GM12878 (cell line): ENCODE results near the gene DIAPH1. TPM values are rescaled to one million over a fixed set of nuclear protein-coding genes. Genes with fewer than 3 reads are reported as not detected.

Experiments
- ATAC-seq: fragments of 200-7000 bp; cut with Tn5 transposase; 3 replicates; pipeline ENCODE4 v1.9.1; 2020; ENCODE audit warnings: mild to moderate bottlenecking, moderate library complexity
- BruUV-seq: library from RNA; stranded (reverse); fragments of 400-500 nt; replicated peaks from 2 replicates; lab custom pipeline; 2021; lab: Mats Ljungman, UMichigan
- CTCF ChIA-PET: fragments of 300-600 bp; sonication (Branson Sonifier 250); formaldehyde crosslinking; extraction: SDS; loops from one replicate; lab custom pipeline; 2021; ENCODE audit warnings: inconsistent platforms; lab: Yijun Ruan, JAX
- POLR2A ChIA-PET: fragments of 350-600 bp; formaldehyde crosslinking; extraction: SDS; loops from one replicate; lab custom pipeline; 2021; ENCODE audit warnings: inconsistent platforms; lab: Charles Lee
- RAD21 ChIA-PET: fragments of 300-600 bp; sonication (Branson Sonifier 250); formaldehyde crosslinking; loops from one replicate; lab custom pipeline; 2023; ENCODE audit warnings: antibody characterized with exemption; ENCODE audit not compliant: unreplicated experiment; lab: Charles Lee
- SMC1A ChIA-PET: fragments of 300-600 bp; sonication (Branson Sonifier 250); formaldehyde crosslinking; loops from one replicate; lab custom pipeline; 2023; ENCODE audit not compliant: unreplicated experiment, uncharacterized antibody; lab: Charles Lee
- DNase-seq: peaks from one replicate; pipeline ENCODE4 v3.0.0-alpha.2; 2011; ENCODE audit warnings: low read depth, low spot score
- FAIRE-seq: peaks from 3 replicates; lab custom pipeline; 2011; peaks lifted over from hg19 to GRCh38; lab: Jason Lieb, UNC
- H2AFZ ChIP-seq: 2 replicates; pipeline ENCODE4 v1.6.0; 2011; ENCODE audit warnings: low read depth, low read length, control low read depth; ENCODE audit not compliant: control insufficient read depth
- H3K27ac ChIP-seq: 2 replicates; pipeline ENCODE4 v1.5.1; 2011; ENCODE audit warnings: control low read depth; ENCODE audit not compliant: control insufficient read depth, insufficient read depth
- H3K27me3 ChIP-seq, 2 experiments: replicated peaks in 1 of 2; 2 replicates each; pipeline versions ENCODE4 v1.6.0 to v1.6.1; 2011; ENCODE audit warnings: low read length in 1 of 2; ENCODE audit not compliant: control insufficient read depth in 2 of 2, insufficient read depth in 2 of 2
- H3K36me3 ChIP-seq, 2 experiments: 2 replicates each; pipeline ENCODE4 v1.5.1; 2011; ENCODE audit warnings: low read length in 1 of 2; ENCODE audit not compliant: control insufficient read depth in 2 of 2, insufficient read depth in 2 of 2
- H3K4me1 ChIP-seq: 2 replicates; pipeline ENCODE4 v1.6.1; 2011; ENCODE audit warnings: mild to moderate bottlenecking, low read length, moderate library complexity, mixed read lengths; ENCODE audit not compliant: control insufficient read depth, insufficient read depth
- H3K4me2 ChIP-seq: 2 replicates; pipeline ENCODE4 v1.6.0; 2011; ENCODE audit warnings: control low read depth; ENCODE audit not compliant: control insufficient read depth, insufficient read depth
- H3K4me3 ChIP-seq: fragments of 200-600 bp; sonication (generic); 2 replicates; pipeline ENCODE4 v1.5.1; 2016
- H3K79me2 ChIP-seq: 2 replicates; pipeline ENCODE4 v1.6.0; 2011; ENCODE audit warnings: low read length; ENCODE audit not compliant: control insufficient read depth, insufficient read depth
- H3K9ac ChIP-seq: 2 replicates; pipeline ENCODE4 v1.8.0; 2011; ENCODE audit warnings: low read length, control low read depth, mixed read lengths; ENCODE audit not compliant: control insufficient read depth, insufficient read depth
- H3K9me3 ChIP-seq: replicated peaks from 3 replicates; pipeline ENCODE4 v1.5.1; 2011; ENCODE audit warnings: mild to moderate bottlenecking, low read length; ENCODE audit not compliant: control insufficient read depth, insufficient read depth
- H4K20me1 ChIP-seq: 2 replicates; pipeline ENCODE4 v1.6.0; 2011; ENCODE audit not compliant: control insufficient read depth, insufficient read depth
- BCL11A ChIP-seq: IDR thresholded peaks from 2 replicates; pipeline ENCODE4 v1.6.1; 2011; ENCODE audit warnings: low read depth, low read length
- BCLAF1 ChIP-seq: fragments of 450-650 bp; IDR thresholded peaks from 2 replicates; pipeline ENCODE4 v1.6.1; 2017; ENCODE audit warnings: antibody characterized with exemption, mild to moderate bottlenecking, moderate library complexity
- CEBPB ChIP-seq, 2 experiments: fragments of 150-350 bp in 1 of 2; IDR thresholded peaks; 2 replicates each; pipeline ENCODE4 v1.6.1; 2012 to 2014; ENCODE audit warnings: low read depth in 2 of 2, low read length in 2 of 2, borderline replicate concordance in 1 of 2, inconsistent platforms in 1 of 2
- CREM ChIP-seq: IDR thresholded peaks from 2 replicates; pipeline ENCODE4 v1.6.1; 2014; ENCODE audit warnings: antibody characterized with exemption, low read depth
- EGR1 ChIP-seq, 2 experiments: IDR thresholded peaks; 1 replicate in 1 of 2; 2 replicates in 1 of 2; pipeline ENCODE4 v1.6.1; 2011 to 2012; ENCODE audit warnings: low read depth in 2 of 2, low read length in 2 of 2, borderline replicate concordance in 1 of 2, mild to moderate bottlenecking in 1 of 2, moderate library complexity in 1 of 2
- NFYA ChIP-seq: IDR thresholded peaks from 2 replicates; pipeline ENCODE4 v1.6.1; 2011; ENCODE audit warnings: low read depth, mild to moderate bottlenecking, low read length, improper control_type of control experiment, borderline replicate concordance
- POU2F2 ChIP-seq: IDR thresholded peaks from 3 replicates; pipeline ENCODE4 v1.6.1; 2011; ENCODE audit warnings: low read depth, mild to moderate bottlenecking, low read length, borderline replicate concordance
- RBBP5 ChIP-seq: fragments of 200-600 bp; sonication (generic); conservative IDR thresholded peaks from 2 replicates; pipeline ENCODE4 v1.6.1; 2016
- RELB ChIP-seq: fragments of 450-650 bp; IDR thresholded peaks from 2 replicates; pipeline ENCODE4 v1.6.1; 2017; ENCODE audit warnings: low read depth, mild to moderate bottlenecking, moderate library complexity
- TARDBP ChIP-seq: IDR thresholded peaks from 2 replicates; pipeline ENCODE4 v1.6.1; 2016; ENCODE audit warnings: borderline replicate concordance
- ZNF274 ChIP-seq: IDR thresholded peaks from one replicate; pipeline ENCODE4 v1.8.0; 2011; ENCODE audit not compliant: insufficient read length, insufficient read depth
- WGBS: methylation state at CpG from one replicate; pipeline ENCODE4 v1.1.6; 2016; ENCODE audit warnings: low lambda C conversion rate; ENCODE audit not compliant: insufficient replicate concordance, insufficient coverage; ENCODE audit errors: missing lambda C conversion rate; 5-methylcytosine and 5-hydroxymethylcytosine counted together
- in situ Hi-C: fragments of 300-500 bp; cut with MboI; formaldehyde crosslinking; loops from 9 replicates; pipeline ENCODE4 v1.14.3; 2018; ENCODE audit warnings: mixed read lengths
- intact Hi-C: fragments of 100-400 bp; cut with micrococcal nuclease; formaldehyde crosslinking; loops from one replicate; pipeline ENCODE4 v1.14.2; 2022; ENCODE audit not compliant: unreplicated experiment
- polyA plus RNA-seq, 11 experiments: library from polyadenylated mRNA; depleted of rRNA in 4 of 11; unstranded in 6 of 11; stranded (reverse) in 5 of 11; fragments of >200 nt; fragmentation: Nextera tagmentation in 4 of 11; fragmentation: Illumina TruSeq in 1 of 11; extraction: Ambion mirVana in 4 of 11; extraction: Trizol in 1 of 11; gene quantifications; 1 replicate in 1 of 11; 2 replicates in 10 of 11; pipeline versions ENCODE4 v1.2.1 to v1.2.3, GENCODE V29; 2011 to 2016; ENCODE audit warnings: inconsistent platforms in 2 of 11, missing spikeins in 2 of 11, low read depth in 1 of 11
- total RNA-seq, 4 experiments: library from RNA; depleted of rRNA in 3 of 4; stranded (reverse); fragments of >200 nt in 3 of 4; fragmentation: Illumina TruSeq in 1 of 4; extraction: Trizol in 1 of 4; gene quantifications; 2 replicates each; pipeline versions ENCODE4 v1.2.1 to v1.2.3, GENCODE V29; 2013 to 2021

The DIAPH1 gene
- total and polyA plus RNA-seq, 10 of the 15 experiments (the other 5 are each of a cell fraction or from before 2014, with no cell fraction given), result 37.8 to 168 (median 59.0) TPM

GRCh38 chr5:141647851-141648250, 29.1 kb upstream of the DIAPH1 start:
- no peak overlapping the region for H3K4me3 ChIP-seq
- H3K9ac ChIP-seq, result no peak overlapping the region
- H3K27ac ChIP-seq, result no peak overlapping the region
- WGBS, result 89% methylated on average over 3 of the region's 3 CpGs
- SMC1A ChIA-PET, result interaction anchor here (0.6 kb wide), 1 partner anchor 292 kb away, joined by 3 read pairs; no protein-coding TSS in a partner anchor
- DNase-seq (no peak), ATAC-seq (no peak), FAIRE-seq (no peak)
- H3K27me3 ChIP-seq, result no peaks in the 10 kb centered on the region
- H4K20me1 ChIP-seq, result no peaks in the 10 kb centered on the region
- CTCF ChIA-PET, result interaction anchor here (0.7 to 1.5 kb wide), 6 partner anchors 10 to 313 kb away, joined by 3 to 5 read pairs (median 3); partner anchors contain the start of genes HDAC3 and RELL2
- no peak overlapping the region for H3K4me2 ChIP-seq
- TF ChIP-seq TARDBP, result no peak
- no peak for TF ChIP-seq POU2F2
- TF ChIP-seq ZNF274, result no peak
- no peak for TF ChIP-seq RELB
- TF ChIP-seq BCL11A, result no peak
- TF ChIP-seq RBBP5, result no peak
- TF ChIP-seq BCLAF1, result no peak
- TF ChIP-seq CEBPB (IDR thresholded peaks at IDR 0.05; ENCODE audit: borderline replicate concordance in 1 of 2, low read depth in 2 of 2, low read length in 2 of 2), result no peak
- no peak for TF ChIP-seq EGR1 (IDR thresholded peaks at IDR 0.05; ENCODE audit: borderline replicate concordance in 1 of 2, low read depth in 2 of 2, low read length in 2 of 2)
- no peak for TF ChIP-seq CREM
- no peak for TF ChIP-seq NFYA
- peaks cover 8% of the 10 kb centered on the region for H3K4me1 ChIP-seq
- no peaks in the 10 kb centered on the region for H3K79me2 ChIP-seq
- no peaks in the 10 kb centered on the region; a peak in 2 of 4 replicates for H3K36me3 ChIP-seq
- in situ Hi-C loops, result no loop called here
- H2AFZ ChIP-seq, result no peak overlapping the region
- H3K9me3 ChIP-seq, result no peaks in the 10 kb centered on the region
- intact Hi-C loops, result no loop called here
- POLR2A ChIA-PET, result no interaction called here
- RAD21 ChIA-PET, result interaction anchor here (1.5 kb wide), 1 partner anchor 56 kb away, joined by 4 read pairs; no protein-coding TSS in a partner anchor
- no TSS peak for BruUV-seq
